Brain microvascular endothelial cell (primary cell): ENCODE measurements around the gene ARHGAP42.

Experiments used
- DNase-seq: peaks from one replicate; pipeline ENCODE4 v3.0.0-alpha.2; 2020
- H3K27ac ChIP-seq: fragments of 250-450 bp; sonication (Bioruptor Pico); 2 replicates; pipeline ENCODE4 v1.5.1; 2020; ENCODE audit warnings: mild to moderate bottlenecking, moderate library complexity
- H3K27me3 ChIP-seq: fragments of 250-450 bp; sonication (Bioruptor Pico); replicated peaks from 2 replicates; pipeline ENCODE4 v1.5.1; 2020; ENCODE audit warnings: mild to moderate bottlenecking
- H3K36me3 ChIP-seq: fragments of 250-450 bp; sonication (Bioruptor Pico); replicated peaks from 2 replicates; pipeline ENCODE4 v1.5.1; 2020; ENCODE audit warnings: mild to moderate bottlenecking
- H3K4me3 ChIP-seq: 2 replicates; pipeline ENCODE4 v1.5.1; 2011; ENCODE audit warnings: low read depth, mild to moderate bottlenecking, control low read depth, low read length, moderate library complexity
- CTCF ChIP-seq: IDR thresholded peaks from 2 replicates; pipeline ENCODE4 v1.5.1; 2011; ENCODE audit warnings: low read depth, mild to moderate bottlenecking, moderate library complexity, low read length, control low read depth, inconsistent platforms; ENCODE audit errors: missing control alignments
- in situ Hi-C: cut with HindIII; loops from 2 replicates; pipeline ENCODE4 v1.10.0; 2017; ENCODE audit warnings: low sequenced_read_pairs, low pct_ligation_motif_present

ARHGAP42 gene

GRCh38 chr11:100970283-100971164 is 283.4 kb downstream of the ARHGAP42 start:
- no peak for DNase-seq
- in situ Hi-C loops: no loop called here
- H3K4me3 ChIP-seq: no peak overlapping the region
- no peak for TF ChIP-seq CTCF
- no peaks in the 10 kb centered on the region for H3K36me3 ChIP-seq
- no peaks in the 10 kb centered on the region for H3K27me3 ChIP-seq
- H3K27ac ChIP-seq: no peak overlapping the region

GRCh38 chr11:100972046-100972445 is 285.0 kb downstream of the ARHGAP42 start:
- in situ Hi-C loops: no loop called here
- no peak overlapping the region for H3K4me3 ChIP-seq

GRCh38 chr11:100978442-100978841 is 291.4 kb downstream of the ARHGAP42 start:
- no peak for DNase-seq
- Histone ChIP-seq H3K27ac (no peak overlapping the region), H3K4me3 (no peak overlapping the region), H3K27me3 (no peaks in the 10 kb centered on the region), H3K36me3 (no peaks in the 10 kb centered on the region)
- no peak for TF ChIP-seq CTCF
- in situ Hi-C loops: no loop called here

More at GRCh38 chr11:100972046-100972445, 285.0 kb downstream of the ARHGAP42 start:
- no peaks in the 10 kb centered on the region for H3K36me3 ChIP-seq
- DNase-seq: no peak
- no peak overlapping the region for H3K27ac ChIP-seq
- H3K27me3 ChIP-seq: no peaks in the 10 kb centered on the region
- TF ChIP-seq CTCF: no peak

GRCh38 chr11:100978939-100979338 is 291.9 kb downstream of the ARHGAP42 start:
- no peaks in the 10 kb centered on the region for H3K36me3 ChIP-seq
- no peak for DNase-seq
- no peak overlapping the region for H3K4me3 ChIP-seq
- H3K27me3 ChIP-seq: no peaks in the 10 kb centered on the region
- no peak overlapping the region for H3K27ac ChIP-seq
- no peak for TF ChIP-seq CTCF
- in situ Hi-C loops: no loop called here

GRCh38 chr11:100980156-100980555 is 293.1 kb downstream of the ARHGAP42 start:
- no peak overlapping the region for H3K27ac ChIP-seq
- no peak overlapping the region for H3K4me3 ChIP-seq
- no peak for DNase-seq
- TF ChIP-seq CTCF: peak; percentile 52
- no peaks in the 10 kb centered on the region for H3K27me3 ChIP-seq
- in situ Hi-C loops: no loop called here
- no peaks in the 10 kb centered on the region for H3K36me3 ChIP-seq
